Natural killer cell (primary cell): ENCODE measurements around the gene SELENOS. TPM values are rescaled to one million over a fixed set of nuclear protein-coding genes. Genes with fewer than 3 reads are reported as not detected.

Experiments used
- ATAC-seq, 3 donors: fragments of 150-1000 bp in 2 of 3; fragments of 200-7000 bp in 1 of 3; cut with Tn5 transposase; 1 replicate in 1 of 3; 2 replicates in 2 of 3; pipeline ENCODE4 v1.10.0; 2021; ENCODE audit warnings: mild to moderate bottlenecking in 2 of 3, moderate library complexity in 2 of 3
- DNase-seq, 2 donors: peaks; one replicate each; pipeline versions ENCODE4 v3.0.0 to v3.0.0-alpha.2; 2013 to 2021; ENCODE audit warnings: mixed read lengths in 1 of 2
- H3K27ac ChIP-seq: one replicate; pipeline ENCODE4 v1.5.1; 2013; ENCODE audit warnings: mild to moderate bottlenecking, low read length
- H3K27me3 ChIP-seq: one replicate; pipeline ENCODE4 v1.6.1; 2013; ENCODE audit warnings: low read length; ENCODE audit not compliant: control insufficient read depth, insufficient read depth
- H3K36me3 ChIP-seq: one replicate; pipeline ENCODE4 v1.6.1; 2013; ENCODE audit warnings: low read length; ENCODE audit not compliant: control insufficient read depth, insufficient read depth
- H3K4me1 ChIP-seq: one replicate; pipeline ENCODE4 v1.6.1; 2013; ENCODE audit warnings: low read length; ENCODE audit not compliant: control insufficient read depth, insufficient read depth
- H3K4me3 ChIP-seq: one replicate; pipeline ENCODE4 v1.5.1; 2013; ENCODE audit warnings: low read length
- H3K9me3 ChIP-seq: one replicate; pipeline ENCODE4 v1.6.1; 2013; ENCODE audit warnings: low read length; ENCODE audit not compliant: control insufficient read depth, insufficient read depth
- H3K27ac Mint-ChIP-seq, 2 donors: one replicate each; pipeline ENCODE4 v1.8.0; 2022; ENCODE audit warnings: mild to moderate bottlenecking in 2 of 2, mixed read lengths in 2 of 2, moderate library complexity in 1 of 2
- H3K27me3 Mint-ChIP-seq, 2 donors: one replicate each; pipeline ENCODE4 v1.8.0; 2022; ENCODE audit warnings: low read depth in 2 of 2, mixed read lengths in 2 of 2
- H3K36me3 Mint-ChIP-seq: one replicate; pipeline ENCODE4 v1.8.0; 2022; ENCODE audit warnings: mixed read lengths
- H3K4me1 Mint-ChIP-seq, 2 donors: one replicate each; pipeline ENCODE4 v1.8.0; 2022; ENCODE audit warnings: mixed read lengths in 2 of 2
- H3K4me3 Mint-ChIP-seq: one replicate; pipeline ENCODE4 v1.8.0; 2022; ENCODE audit warnings: mild to moderate bottlenecking, moderate library complexity, mixed read lengths
- H3K9me3 Mint-ChIP-seq, 2 donors: one replicate each; pipeline ENCODE4 v1.8.0; 2022; ENCODE audit warnings: mixed read lengths in 2 of 2
- WGBS: methylation state at CpG from one replicate; pipeline ENCODE4 v1.1.7; 2013; ENCODE audit warnings: missing lambda C conversion rate; ENCODE audit not compliant: insufficient coverage; 5-methylcytosine and 5-hydroxymethylcytosine counted together
- intact Hi-C: fragments of 100-400 bp; cut with micrococcal nuclease; formaldehyde crosslinking; loops from one replicate; pipeline ENCODE4 v1.14.2; 2022
- total RNA-seq, 4 donors: library from RNA; stranded (reverse); fragments of 120-200 nt in 1 of 4; gene quantifications; one replicate each; pipeline versions ENCODE4 v1.2.3 to v1.2.4, GENCODE V29; 2013 to 2022
- TF ChIP-seq, protein P1 (sequence below): fragments of 200-600 bp; IDR thresholded peaks from one replicate; pipeline ENCODE4 v1.8.0; 2022; ENCODE audit warnings: antibody characterized with exemption

The SELENOS gene
- total RNA-seq, 3 donors from 2014 or later (not counting 1 experiment from before 2014, with no cell fraction given), result 33.6 to 44.2 (median 38.4) TPM

DNA sequence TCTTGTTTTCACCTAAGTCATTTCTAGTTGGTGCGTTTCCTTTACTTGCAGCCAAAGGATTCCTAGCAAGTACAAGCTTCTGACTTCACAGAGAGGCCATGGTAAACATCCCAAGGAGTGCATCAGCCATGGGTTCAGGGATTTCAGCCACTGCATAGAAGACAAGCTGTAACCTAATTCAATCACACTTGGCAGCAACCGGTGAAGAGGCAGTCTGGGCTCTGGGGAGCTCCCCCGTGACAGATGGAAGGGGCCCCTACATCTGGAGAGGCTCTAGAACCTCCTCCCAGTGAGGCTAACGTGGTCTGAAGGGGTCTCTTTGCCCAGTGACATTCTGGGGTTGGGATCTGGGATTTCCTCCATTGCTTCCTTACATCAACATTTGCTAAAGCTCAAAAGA lies 26.1 kb upstream of the SELENOS start:
- Mint-ChIP-seq H3K9me3 (no peaks in the 10 kb centered on the region), H3K4me1 (no peaks in the 10 kb centered on the region), H3K27me3 (no peaks in the 10 kb centered on the region), H3K27ac (no peak overlapping the region), H3K36me3 (no peaks in the 10 kb centered on the region), H3K4me3 (no peak overlapping the region)
- intact Hi-C loops, result no loop called here
- H3K27me3 ChIP-seq, result no peaks in the 10 kb centered on the region
- WGBS, result 80% methylated on average over 4 of the region's 4 CpGs
- H3K9me3 ChIP-seq, result no peaks in the 10 kb centered on the region
- no peaks in the 10 kb centered on the region for H3K36me3 ChIP-seq
- H3K4me1 ChIP-seq, result no peaks in the 10 kb centered on the region
- no peak overlapping the region for H3K27ac ChIP-seq
- TF ChIP-seq, protein P1, sequence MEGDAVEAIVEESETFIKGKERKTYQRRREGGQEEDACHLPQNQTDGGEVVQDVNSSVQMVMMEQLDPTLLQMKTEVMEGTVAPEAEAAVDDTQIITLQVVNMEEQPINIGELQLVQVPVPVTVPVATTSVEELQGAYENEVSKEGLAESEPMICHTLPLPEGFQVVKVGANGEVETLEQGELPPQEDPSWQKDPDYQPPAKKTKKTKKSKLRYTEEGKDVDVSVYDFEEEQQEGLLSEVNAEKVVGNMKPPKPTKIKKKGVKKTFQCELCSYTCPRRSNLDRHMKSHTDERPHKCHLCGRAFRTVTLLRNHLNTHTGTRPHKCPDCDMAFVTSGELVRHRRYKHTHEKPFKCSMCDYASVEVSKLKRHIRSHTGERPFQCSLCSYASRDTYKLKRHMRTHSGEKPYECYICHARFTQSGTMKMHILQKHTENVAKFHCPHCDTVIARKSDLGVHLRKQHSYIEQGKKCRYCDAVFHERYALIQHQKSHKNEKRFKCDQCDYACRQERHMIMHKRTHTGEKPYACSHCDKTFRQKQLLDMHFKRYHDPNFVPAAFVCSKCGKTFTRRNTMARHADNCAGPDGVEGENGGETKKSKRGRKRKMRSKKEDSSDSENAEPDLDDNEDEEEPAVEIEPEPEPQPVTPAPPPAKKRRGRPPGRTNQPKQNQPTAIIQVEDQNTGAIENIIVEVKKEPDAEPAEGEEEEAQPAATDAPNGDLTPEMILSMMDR, result no peak
- H3K4me3 ChIP-seq, result no peak overlapping the region
- DNase-seq (no peak), ATAC-seq (no peak)

DNA sequence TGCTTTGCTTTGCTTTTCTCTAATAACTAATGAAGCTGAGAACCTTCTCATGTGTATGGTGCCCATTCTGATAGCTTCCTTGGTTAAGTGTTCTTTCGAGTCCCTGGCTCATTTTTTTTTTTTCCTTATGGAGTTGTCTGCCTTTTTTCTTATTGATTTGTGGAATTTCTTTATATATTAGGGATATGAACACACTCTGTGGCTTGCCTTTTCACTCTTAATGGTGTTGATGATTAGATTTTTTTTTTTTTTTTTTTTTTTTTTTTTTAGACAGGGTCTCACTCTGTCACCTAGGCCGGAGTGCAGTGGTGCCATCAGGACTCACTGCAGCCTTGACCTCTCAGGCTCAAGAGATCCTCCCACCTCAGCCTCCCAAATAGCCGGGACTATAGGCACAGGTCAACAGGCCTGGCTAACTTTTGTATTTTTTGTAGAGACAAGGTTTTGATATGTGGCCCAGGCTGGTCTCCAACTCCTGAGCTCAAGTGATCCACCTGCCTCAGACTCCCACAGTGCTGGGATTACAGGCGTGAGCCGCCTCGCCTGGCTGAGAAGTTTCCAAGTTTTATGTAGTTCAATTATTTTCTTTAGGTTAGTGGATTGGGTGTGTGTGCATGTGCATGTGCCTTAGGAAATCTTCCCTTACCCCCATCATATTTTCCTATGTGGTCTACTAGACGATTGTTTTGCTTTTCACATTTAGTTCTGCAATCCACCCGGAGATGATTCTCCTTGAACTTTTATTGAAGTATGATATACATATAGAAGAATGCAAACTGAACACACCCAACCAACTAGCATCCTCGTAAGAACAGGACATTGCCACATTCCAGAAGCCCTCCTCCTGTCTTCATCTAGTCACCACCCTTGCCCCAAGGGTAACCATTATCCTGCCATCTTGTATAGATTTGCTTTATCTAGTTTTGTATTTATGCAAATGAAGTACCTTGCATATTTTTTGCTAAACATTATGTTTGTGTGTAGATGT lies 19.4 kb upstream of the SELENOS start:
- H3K36me3 ChIP-seq, result peaks cover 5% of the 10 kb centered on the region
- H3K4me1 ChIP-seq, result peaks cover 20% of the 10 kb centered on the region
- no peaks in the 10 kb centered on the region for H3K27me3 Mint-ChIP-seq
- H3K4me3 ChIP-seq, result no peak overlapping the region
- TF ChIP-seq, protein P1, result no peak
- no peaks in the 10 kb centered on the region for H3K36me3 Mint-ChIP-seq
- intact Hi-C loops, result no loop called here
- H3K9me3 ChIP-seq, result no peaks in the 10 kb centered on the region
- H3K27me3 ChIP-seq, result no peaks in the 10 kb centered on the region
- H3K4me3 Mint-ChIP-seq, result peak overlapping the region; percentile 97
- no peak for DNase-seq
- 100% methylated on average over 2 of the region's 9 CpGs for WGBS
- no peak overlapping the region for H3K27ac ChIP-seq
- no peak for ATAC-seq
- peaks cover 36 to 38% of the 10 kb centered on the region in 2 donors for H3K4me1 Mint-ChIP-seq
- no peaks in the 10 kb centered on the region for H3K9me3 Mint-ChIP-seq
- H3K27ac Mint-ChIP-seq, result peak overlapping the region; percentile 90 to 92

DNA sequence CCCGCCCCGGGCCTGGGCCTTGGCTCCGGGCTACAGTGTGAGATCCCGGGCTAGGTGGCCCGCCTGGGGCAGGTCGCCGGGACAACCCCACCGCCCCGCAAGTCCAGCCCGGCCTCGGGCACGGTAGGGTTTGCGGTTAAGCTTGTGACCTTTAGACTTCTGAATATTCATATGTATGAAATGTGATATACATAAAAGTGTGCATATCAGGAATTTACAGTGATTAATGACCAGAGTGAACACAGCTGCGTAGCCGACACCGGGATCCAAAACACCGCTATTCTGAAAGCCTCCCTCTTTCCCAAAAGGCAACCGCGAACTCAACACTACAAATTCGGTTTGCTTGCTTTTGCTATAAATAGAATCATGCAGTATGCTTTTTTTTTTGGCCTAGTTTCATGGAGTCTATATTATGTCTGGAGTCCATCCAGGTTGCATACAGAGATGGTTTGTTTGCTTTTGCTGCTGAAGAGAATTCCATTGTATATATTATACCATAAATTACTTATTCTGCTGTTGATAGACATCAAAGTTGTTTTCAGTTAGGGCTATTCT lies 18.4 kb upstream of the SELENOS start:
- TF ChIP-seq, protein P1, result no peak

More for the DNA sequence above, 18.4 kb upstream of the SELENOS start:
- H3K36me3 ChIP-seq, result peaks cover 10% of the 10 kb centered on the region
- peak overlapping the region; percentile 97 for H3K27ac ChIP-seq
- intact Hi-C loops, result loop anchor here (2.0 kb wide), 3 partner anchors 19 to 345 kb away; partner anchors contain the start of gene SELENOS
- Mint-ChIP-seq H3K27me3 (no peaks in the 10 kb centered on the region), H3K4me1 (peaks cover 40 to 42% of the 10 kb centered on the region in 2 donors), H3K36me3 (no peaks in the 10 kb centered on the region), H3K27ac (peak overlapping the region; percentile 90 to 92), H3K9me3 (no peaks in the 10 kb centered on the region), H3K4me3 (peak overlapping the region; percentile 97)
- no peaks in the 10 kb centered on the region for H3K9me3 ChIP-seq
- no peaks in the 10 kb centered on the region for H3K27me3 ChIP-seq
- no peak for ATAC-seq
- WGBS, result 5% methylated on average over 20 of the region's 20 CpGs
- no peak for DNase-seq
- peaks cover 20% of the 10 kb centered on the region for H3K4me1 ChIP-seq
- H3K4me3 ChIP-seq, result peak overlapping the region; percentile 99
